ENCODE data around the gene LIFR.

DNA sequence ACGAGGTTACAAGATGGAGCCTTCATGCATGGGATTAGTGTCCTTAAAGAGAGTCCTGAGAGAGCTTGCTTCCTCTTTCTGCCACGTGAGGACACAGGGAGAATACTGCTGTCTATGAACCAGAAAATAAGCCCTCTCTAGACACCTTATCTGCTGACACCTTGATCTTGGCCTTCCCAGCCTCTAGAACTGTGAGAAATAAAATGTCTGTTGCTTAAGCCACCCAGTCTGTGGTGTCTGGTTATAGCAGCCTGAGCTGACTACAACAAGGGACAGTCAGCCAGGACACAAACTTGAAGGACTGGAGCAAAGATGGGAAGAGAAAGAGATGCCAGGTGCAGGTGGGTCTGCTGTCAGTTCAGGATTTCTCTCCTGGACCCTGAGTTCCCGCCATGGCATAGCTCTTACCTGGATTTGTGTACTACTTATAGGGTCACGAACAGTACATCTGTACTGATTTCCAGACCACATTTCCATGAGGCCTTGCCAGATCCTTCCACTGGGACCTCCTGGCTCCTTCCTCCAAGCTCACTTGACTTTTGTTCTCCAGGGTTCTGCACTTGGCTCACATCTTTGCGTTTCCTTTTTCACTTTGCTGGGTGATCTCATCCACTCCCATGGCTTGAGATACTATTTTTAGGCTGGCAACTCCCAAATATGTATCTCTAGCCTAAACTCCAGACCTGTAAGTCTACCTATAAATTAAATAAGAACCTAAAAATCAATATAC, 44.9 kb upstream of the LIFR start:
- TF ChIP-seq, protein P1, sequence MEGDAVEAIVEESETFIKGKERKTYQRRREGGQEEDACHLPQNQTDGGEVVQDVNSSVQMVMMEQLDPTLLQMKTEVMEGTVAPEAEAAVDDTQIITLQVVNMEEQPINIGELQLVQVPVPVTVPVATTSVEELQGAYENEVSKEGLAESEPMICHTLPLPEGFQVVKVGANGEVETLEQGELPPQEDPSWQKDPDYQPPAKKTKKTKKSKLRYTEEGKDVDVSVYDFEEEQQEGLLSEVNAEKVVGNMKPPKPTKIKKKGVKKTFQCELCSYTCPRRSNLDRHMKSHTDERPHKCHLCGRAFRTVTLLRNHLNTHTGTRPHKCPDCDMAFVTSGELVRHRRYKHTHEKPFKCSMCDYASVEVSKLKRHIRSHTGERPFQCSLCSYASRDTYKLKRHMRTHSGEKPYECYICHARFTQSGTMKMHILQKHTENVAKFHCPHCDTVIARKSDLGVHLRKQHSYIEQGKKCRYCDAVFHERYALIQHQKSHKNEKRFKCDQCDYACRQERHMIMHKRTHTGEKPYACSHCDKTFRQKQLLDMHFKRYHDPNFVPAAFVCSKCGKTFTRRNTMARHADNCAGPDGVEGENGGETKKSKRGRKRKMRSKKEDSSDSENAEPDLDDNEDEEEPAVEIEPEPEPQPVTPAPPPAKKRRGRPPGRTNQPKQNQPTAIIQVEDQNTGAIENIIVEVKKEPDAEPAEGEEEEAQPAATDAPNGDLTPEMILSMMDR (IDR thresholded peaks at IDR 0.05) = no peak
- no peak for TF ChIP-seq POLR2AphosphoS5 (IDR thresholded peaks at IDR 0.05)
